Right ventricle myocardium inferior (tissue), 1 donor: ENCODE results near the gene ITFG1. TPM values are rescaled to one million over a fixed set of nuclear protein-coding genes. Genes with fewer than 3 reads are reported as not detected.

Experiments used
- ATAC-seq: fragments of 200-7000 bp; cut with Tn5 transposase; one replicate; pipeline ENCODE4 v1.9.1; 2020; ENCODE audit warnings: mild to moderate bottlenecking, moderate library complexity
- DNase-seq: peaks from one replicate; pipeline ENCODE4 v3.0.0; 2021; ENCODE audit errors: missing footprints
- intact Hi-C: fragments of 100-400 bp; cut with DNase I; formaldehyde crosslinking; loops from one replicate; pipeline ENCODE4 v1.11.0; 2022
- long read RNA-seq: library from polyadenylated mRNA; unstranded; transcript quantifications from one replicate; pipeline ENCODE4 v2.0.0, GENCODE V29; 2021
- total RNA-seq: library from RNA; stranded (reverse); fragmentation: NEBNext Ultra II Directional; extraction: Animal tissue kit (Norgen Biotek cat#: 25700); gene quantifications from one replicate; pipeline ENCODE4 v1.2.1, GENCODE V29; 2021
- donor health status: DM: no; HTN: yes; CAD: no; lungs with severe emphysema.

ITFG1 gene
- total RNA-seq: 58.4 TPM
- long read RNA-seq, transcript ITFG1-201 (18 exons, 3,400 nt): major isoform, 65 of 70 reads
- long read RNA-seq, partial matches to known transcripts: 0 of 70 reads
- long read RNA-seq, other reads (novel, unspliced or antisense): 5 of 70 reads

GRCh38 chr16:47460711-47461597, at the start of gene ITFG1, which contains the start of gene PHKB:
TSS of gene ITFG1 (minus strand) at chr16:47461063. CDS start at chr16:47461045, 18 bp downstream.
TSS of gene PHKB (plus strand) at chr16:47461331. CDS start at chr16:47461351, 20 bp downstream.
- ATAC-seq (peak; percentile 96), DNase-seq (peak; percentile 98)
- intact Hi-C loops: loop anchor here (2.0 to 10.0 kb wide), 2 partner anchors 32 to 184 kb away; no protein-coding TSS in a partner anchor

- no peak for DNase-seq
- intact Hi-C loops: no loop called here
- ATAC-seq: no peak
Measured at GRCh38 chr16:47507701-47508100, 46.8 kb upstream of the ITFG1 start.

GRCh38 chr16:47506800-47507199, 45.9 kb upstream of the ITFG1 start:
- ATAC-seq (no peak), DNase-seq (no peak)
- intact Hi-C loops: no loop called here

GRCh38 chr16:47504599-47504998, 43.7 kb upstream of the ITFG1 start:
- intact Hi-C loops: no loop called here
- ATAC-seq: no peak
- no peak for DNase-seq

GRCh38 chr16:47503936-47504335, 43.1 kb upstream of the ITFG1 start:
- intact Hi-C loops: no loop called here
- DNase-seq: no peak
- no peak for ATAC-seq

- intact Hi-C loops: no loop called here
- ATAC-seq (no peak), DNase-seq (no peak)
Measured at GRCh38 chr16:47499700-47500264, 38.9 kb upstream of the ITFG1 start.

GRCh38 chr16:47499080-47499699, 38.3 kb upstream of the ITFG1 start:
- DNase-seq (no peak), ATAC-seq (no peak)
- intact Hi-C loops: no loop called here

GRCh38 chr16:47493381-47494337, 32.8 kb upstream of the ITFG1 start:
- ATAC-seq: no peak
- no peak for DNase-seq
- intact Hi-C loops: loop anchor here (2.0 kb wide), 1 partner anchor 33 kb away; the partner anchor contains the start of genes ITFG1 and PHKB

- intact Hi-C loops: loop anchor here (2.0 kb wide), 1 partner anchor 32 kb away; the partner anchor contains the start of genes ITFG1 and PHKB
- DNase-seq (peak; percentile 87), ATAC-seq (peak; percentile 99)
Measured at GRCh38 chr16:47492428-47493377, 31.8 kb upstream of the ITFG1 start.

- intact Hi-C loops: loop anchor here (2.0 kb wide), 1 partner anchor 31 kb away; the partner anchor contains the start of genes ITFG1 and PHKB
- DNase-seq (no peak), ATAC-seq (no peak)
Measured at GRCh38 chr16:47492036-47492427, 31.2 kb upstream of the ITFG1 start.

- intact Hi-C loops: no loop called here
- no peak for ATAC-seq
- DNase-seq: no peak
Measured at GRCh38 chr16:47490471-47490870, 29.6 kb upstream of the ITFG1 start.

- ATAC-seq: no peak
- intact Hi-C loops: no loop called here
- DNase-seq: no peak
Measured at GRCh38 chr16:47488051-47488450, 27.2 kb upstream of the ITFG1 start.

GRCh38 chr16:47486856-47487255, 26.0 kb upstream of the ITFG1 start:
- DNase-seq: no peak
- intact Hi-C loops: no loop called here

GRCh38 chr16:47483616-47484015, 22.8 kb upstream of the ITFG1 start:
- DNase-seq (no peak), ATAC-seq (no peak)
- intact Hi-C loops: no loop called here

More at GRCh38 chr16:47486856-47487255, 26.0 kb upstream of the ITFG1 start:
- ATAC-seq: no peak

GRCh38 chr16:47481698-47482374, 21.0 kb upstream of the ITFG1 start:
- intact Hi-C loops: no loop called here
- ATAC-seq: no peak
- no peak for DNase-seq

GRCh38 chr16:47480410-47480809, 19.5 kb upstream of the ITFG1 start:
- DNase-seq (no peak), ATAC-seq (no peak)
- intact Hi-C loops: no loop called here
